Breast epithelium (tissue), 4 donors: ENCODE data around the gene SGSM2. TPM values are rescaled to one million over a fixed set of nuclear protein-coding genes. Genes with fewer than 3 reads are reported as not detected.

ENCODE experiments used
- DNase-seq, 2 donors: peaks; one replicate each; pipeline ENCODE4 v3.0.0-alpha.2; 2019; ENCODE audit warnings: low spot score in 2 of 2
- H3K27ac ChIP-seq, 2 donors: fragments of 200-600 bp; sonication (generic) in 1 of 2; one replicate each; pipeline ENCODE4 v1.5.1; 2016 to 2019; ENCODE audit warnings: mild to moderate bottlenecking in 1 of 2
- H3K27me3 ChIP-seq, 2 donors: fragments of 200-600 bp; sonication (generic) in 1 of 2; one replicate each; pipeline versions ENCODE4 v1.5.1 to v1.6.0; 2017 to 2019; ENCODE audit warnings: control low read depth in 1 of 2, mild to moderate bottlenecking in 1 of 2
- H3K36me3 ChIP-seq: fragments of 200-600 bp; one replicate; pipeline ENCODE4 v1.5.1; 2019
- H3K4me1 ChIP-seq, 2 donors: fragments of 200-600 bp; sonication (generic); one replicate each; pipeline ENCODE4 v1.5.1; 2016 to 2019; ENCODE audit warnings: control low read depth in 1 of 2
- H3K4me3 ChIP-seq, 3 donors: fragments of 200-600 bp; sonication (generic); 1 replicate in 2 of 3; 2 replicates in 1 of 3; pipeline ENCODE4 v1.5.1; 2016 to 2019; ENCODE audit warnings: mild to moderate bottlenecking in 3 of 3, moderate library complexity in 2 of 3
- H3K9me3 ChIP-seq, 2 donors: fragments of 200-600 bp; sonication (generic) in 1 of 2; one replicate each; pipeline ENCODE4 v1.5.1; 2016 to 2019; ENCODE audit warnings: control low read depth in 1 of 2
- CTCF ChIP-seq, 3 donors: fragments of 450-650 bp; IDR thresholded peaks; one replicate each; pipeline ENCODE4 v1.5.1; 2016 to 2017; ENCODE audit warnings: antibody characterized with exemption in 3 of 3, mild to moderate bottlenecking in 3 of 3, moderate library complexity in 3 of 3
- POLR2A ChIP-seq: fragments of 450-650 bp; IDR thresholded peaks from one replicate; pipeline ENCODE4 v1.6.1; 2016; ENCODE audit warnings: antibody characterized with exemption, mild to moderate bottlenecking, moderate library complexity
- POLR2AphosphoS5 ChIP-seq, 3 donors: sonication (generic); formaldehyde crosslinking; IDR thresholded peaks; one replicate each; pipeline ENCODE4 v1.6.1; 2017; ENCODE audit warnings: antibody characterized with exemption in 3 of 3
- intact Hi-C: fragments of 100-400 bp; cut with DNase I; formaldehyde crosslinking; loops from one replicate; pipeline ENCODE4 v1.15.1; 2023; ENCODE audit warnings: low total_unique reads
- total RNA-seq, 3 donors: library from RNA; depleted of rRNA; stranded (reverse); fragments of >200 nt; gene quantifications; one replicate each; pipeline ENCODE4 v1.1.0, GENCODE V29; 2016

The SGSM2 gene
- total RNA-seq, 3 donors from 2014 or later: 27.8 to 125 (median 85.5) TPM

GRCh38 chr17:2368359-2368758, 31.1 kb downstream of the SGSM2 start:
- Histone ChIP-seq H3K27me3 (no peaks in the 10 kb centered on the region), H3K4me3 (no peak overlapping the region), H3K4me1 (peaks cover 0 to 1% of the 10 kb centered on the region in 2 donors), H3K27ac (no peak overlapping the region), H3K36me3 (no peaks in the 10 kb centered on the region), H3K9me3 (no peaks in the 10 kb centered on the region)
- no peak for TF ChIP-seq CTCF (IDR thresholded peaks at IDR 0.05)
- intact Hi-C loops: no loop called here
- no peak for DNase-seq

GRCh38 chr17:2369039-2369438, 31.7 kb downstream of the SGSM2 start:
- no peak for TF ChIP-seq CTCF (IDR thresholded peaks at IDR 0.05)
- TF ChIP-seq POLR2AphosphoS5 (IDR thresholded peaks at IDR 0.05): no peak
- TF ChIP-seq POLR2A: no peak
- H3K27me3 ChIP-seq: no peaks in the 10 kb centered on the region
- H3K4me1 ChIP-seq: peaks cover 0 to 7% of the 10 kb centered on the region in 2 donors
- H3K27ac ChIP-seq: no peak overlapping the region
- no peak overlapping the region for H3K4me3 ChIP-seq
- no peaks in the 10 kb centered on the region for H3K36me3 ChIP-seq
- intact Hi-C loops: no loop called here
- no peaks in the 10 kb centered on the region for H3K9me3 ChIP-seq
- DNase-seq: no peak

- intact Hi-C loops: no loop called here
- peaks cover 0 to 7% of the 10 kb centered on the region in 2 donors for H3K4me1 ChIP-seq
- no peaks in the 10 kb centered on the region for H3K9me3 ChIP-seq
- no peak overlapping the region for H3K4me3 ChIP-seq
- no peaks in the 10 kb centered on the region for H3K27me3 ChIP-seq
- no peak for DNase-seq
- no peaks in the 10 kb centered on the region for H3K36me3 ChIP-seq
- no peak overlapping the region for H3K27ac ChIP-seq
- TF ChIP-seq POLR2AphosphoS5 (IDR thresholded peaks at IDR 0.05) (no peak), CTCF (IDR thresholded peaks at IDR 0.05) (no peak), POLR2A (no peak)
These were observed 32.4 kb downstream of the SGSM2 start for GRCh38 chr17:2369551-2370210.

- Histone ChIP-seq H3K9me3 (no peaks in the 10 kb centered on the region), H3K27me3 (no peaks in the 10 kb centered on the region), H3K4me3 (no peak overlapping the region), H3K4me1 (peaks cover 0 to 7% of the 10 kb centered on the region in 2 donors), H3K27ac (no peak overlapping the region), H3K36me3 (no peaks in the 10 kb centered on the region)
- no peak for DNase-seq
- intact Hi-C loops: no loop called here
- TF ChIP-seq CTCF (IDR thresholded peaks at IDR 0.05) (no peak), POLR2AphosphoS5 (IDR thresholded peaks at IDR 0.05) (no peak), POLR2A (no peak)
These were observed 32.9 kb downstream of the SGSM2 start for GRCh38 chr17:2370211-2370589.

- Histone ChIP-seq H3K4me3 (no peak overlapping the region), H3K4me1 (peaks cover 0 to 7% of the 10 kb centered on the region in 2 donors), H3K36me3 (no peaks in the 10 kb centered on the region), H3K27me3 (no peaks in the 10 kb centered on the region), H3K9me3 (no peaks in the 10 kb centered on the region), H3K27ac (no peak overlapping the region)
- no peak for DNase-seq
- TF ChIP-seq POLR2A: no peak
- TF ChIP-seq CTCF (IDR thresholded peaks at IDR 0.05): no peak
- no peak for TF ChIP-seq POLR2AphosphoS5 (IDR thresholded peaks at IDR 0.05)
- intact Hi-C loops: no loop called here
These were observed 34.2 kb downstream of the SGSM2 start for GRCh38 chr17:2371183-2372130.
